ENCODE data around the gene GTF3C5. TPM values are rescaled to one million over a fixed set of nuclear protein-coding genes. Genes with fewer than 3 reads are reported as not detected.

The GTF3C5 gene
- total and polyA plus RNA-seq, 2 donors from 2014 or later, result 38.0 to 47.7 TPM

GRCh38 chr9:133031130-133031422 lies 279 bp downstream of the GTF3C5 start:
- Histone ChIP-seq H3K9me3 (ENCODE audit: control insufficient read depth in 2 of 3, insufficient read depth in 1 of 3, low read length in 3 of 3) (no peaks in the 10 kb centered on the region), H3K36me3 (ENCODE audit: control insufficient read depth in 2 of 3, insufficient read depth in 3 of 3, low read length in 3 of 3) (no peaks in the 10 kb centered on the region), H3K9ac (ENCODE audit: low read length in 3 of 3) (peak overlapping the region; percentile 34 to 98 (median 87)), H3K4me3 (ENCODE audit: low read length in 3 of 3) (peak overlapping the region; percentile 85 to 99 (median 90)), H3K27me3 (ENCODE audit: control insufficient read depth, insufficient read depth, low read length) (no peaks in the 10 kb centered on the region), H3K27ac (ENCODE audit: low read depth in 2 of 2, low read length in 2 of 2) (peak overlapping the region; percentile 62 to 93), H3K4me1 (ENCODE audit: control insufficient read depth in 2 of 3, insufficient read depth in 2 of 3, low read depth in 1 of 3, low read length in 3 of 3) (peaks cover 0 to 17% (median 9%) of the 10 kb centered on the region in 3 donors)
- DNase-seq (peak in 1 of 5 donors; percentile 32), FAIRE-seq (no peak)
- no peak for TF ChIP-seq CTCF (IDR thresholded peaks at IDR 0.05; ENCODE audit: borderline replicate concordance, extremely low read depth, insufficient read depth)
- intact Hi-C loops (cut with DNase I), result no loop called here

GRCh38 chr9:133031496-133031911 lies 707 bp downstream of the GTF3C5 start:
- H3K9me3 ChIP-seq (ENCODE audit: control insufficient read depth in 2 of 3, insufficient read depth in 1 of 3, low read length in 3 of 3), result no peaks in the 10 kb centered on the region
- peak overlapping the region; percentile 85 to 99 (median 90) for H3K4me3 ChIP-seq (ENCODE audit: low read length in 3 of 3)
- peak overlapping the region; percentile 34 to 98 (median 87) for H3K9ac ChIP-seq (ENCODE audit: low read length in 3 of 3)
- DNase-seq (peak in 1 of 5 donors; percentile 37), FAIRE-seq (no peak)
- TF ChIP-seq CTCF (IDR thresholded peaks at IDR 0.05; ENCODE audit: borderline replicate concordance, extremely low read depth, insufficient read depth), result no peak
- H3K4me1 ChIP-seq (ENCODE audit: control insufficient read depth in 2 of 3, insufficient read depth in 2 of 3, low read depth in 1 of 3, low read length in 3 of 3), result peaks cover 0 to 17% (median 9%) of the 10 kb centered on the region in 3 donors
- intact Hi-C loops (cut with DNase I), result no loop called here
- no peak overlapping the region for H3K27ac ChIP-seq (ENCODE audit: low read depth in 2 of 2, low read length in 2 of 2)
- no peaks in the 10 kb centered on the region for H3K36me3 ChIP-seq (ENCODE audit: control insufficient read depth in 2 of 3, insufficient read depth in 3 of 3, low read length in 3 of 3)
- no peaks in the 10 kb centered on the region for H3K27me3 ChIP-seq (ENCODE audit: control insufficient read depth, insufficient read depth, low read length)

GRCh38 chr9:133032171-133032570 lies 1.4 kb downstream of the GTF3C5 start:
- Histone ChIP-seq H3K9me3 (ENCODE audit: control insufficient read depth in 2 of 3, insufficient read depth in 1 of 3, low read length in 3 of 3) (no peaks in the 10 kb centered on the region), H3K4me3 (ENCODE audit: low read length in 3 of 3) (peak overlapping the region in 1 of 3 donors; percentile 99), H3K4me1 (ENCODE audit: control insufficient read depth in 2 of 3, insufficient read depth in 2 of 3, low read depth in 1 of 3, low read length in 3 of 3) (peaks cover 0 to 17% (median 9%) of the 10 kb centered on the region in 3 donors), H3K9ac (ENCODE audit: low read length in 3 of 3) (no peak overlapping the region), H3K27ac (ENCODE audit: low read depth in 2 of 2, low read length in 2 of 2) (no peak overlapping the region), H3K36me3 (ENCODE audit: control insufficient read depth in 2 of 3, insufficient read depth in 3 of 3, low read length in 3 of 3) (no peaks in the 10 kb centered on the region), H3K27me3 (ENCODE audit: control insufficient read depth, insufficient read depth, low read length) (no peaks in the 10 kb centered on the region)
- peak in 1 of 5 donors; percentile 40 for DNase-seq
- no peak for TF ChIP-seq CTCF (IDR thresholded peaks at IDR 0.05; ENCODE audit: borderline replicate concordance, extremely low read depth, insufficient read depth)
- intact Hi-C loops (cut with DNase I), result no loop called here
- no peak for FAIRE-seq

GRCh38 chr9:133035669-133036068 lies 4.9 kb downstream of the GTF3C5 start:
- Histone ChIP-seq H3K36me3 (ENCODE audit: control insufficient read depth in 2 of 3, insufficient read depth in 3 of 3, low read length in 3 of 3) (no peaks in the 10 kb centered on the region), H3K9ac (ENCODE audit: low read length in 3 of 3) (no peak overlapping the region), H3K27me3 (ENCODE audit: control insufficient read depth, insufficient read depth, low read length) (no peaks in the 10 kb centered on the region), H3K9me3 (ENCODE audit: control insufficient read depth in 2 of 3, insufficient read depth in 1 of 3, low read length in 3 of 3) (no peaks in the 10 kb centered on the region), H3K4me1 (ENCODE audit: control insufficient read depth in 2 of 3, insufficient read depth in 2 of 3, low read depth in 1 of 3, low read length in 3 of 3) (peaks cover 0 to 12% (median 9%) of the 10 kb centered on the region in 3 donors), H3K27ac (ENCODE audit: low read depth in 2 of 2, low read length in 2 of 2) (no peak overlapping the region), H3K4me3 (ENCODE audit: low read length in 3 of 3) (no peak overlapping the region)
- DNase-seq (no peak), FAIRE-seq (no peak)
- intact Hi-C loops (cut with DNase I), result no loop called here
- TF ChIP-seq CTCF (IDR thresholded peaks at IDR 0.05; ENCODE audit: borderline replicate concordance, extremely low read depth, insufficient read depth), result no peak
